K562 (cell line): Measurements from ENCODE around the gene HSPB2. TPM values are rescaled to one million over a fixed set of nuclear protein-coding genes. Genes with fewer than 3 reads are reported as not detected.
A peak's percentile ranks its signal among the peaks of the same experiment; 100 is the strongest.

Experiments
- ELF1 ChIP-seq: fragments of 200-800 bp; sonication (Bioruptor generic); IDR thresholded peaks from 2 replicates; pipeline ENCODE4 v1.6.1; 2016; ENCODE audit warnings: missing genetic modification characterization, missing compliant biosample characterization
- EP300 ChIP-seq: IDR thresholded peaks from 2 replicates; pipeline ENCODE4 v1.6.1; 2012; ENCODE audit warnings: low read length, improper control_type of control experiment
- FOXK2 ChIP-seq, 2 experiments: fragments of 450-650 bp; IDR thresholded peaks in 1 of 2; conservative IDR thresholded peaks in 1 of 2; 2 replicates each; pipeline ENCODE4 v1.6.1; 2016; ENCODE audit warnings: low read depth in 2 of 2, mild to moderate bottlenecking in 1 of 2
- GABPA ChIP-seq: fragments of 200-800 bp; sonication (Bioruptor generic); conservative IDR thresholded peaks from 2 replicates; pipeline ENCODE4 v1.6.1; 2016; ENCODE audit warnings: low read depth, missing genetic modification characterization, missing compliant biosample characterization
- JUND ChIP-seq, 2 experiments: IDR thresholded peaks; 2 replicates in 1 of 2; 3 replicates in 1 of 2; pipeline ENCODE4 v1.6.1; 2011; ENCODE audit warnings: borderline replicate concordance in 2 of 2, low read depth in 2 of 2, low read length in 2 of 2, improper control_type of control experiment in 1 of 2, missing biosample characterization in 1 of 2, missing genetic modification characterization in 1 of 2, missing genetic modification reagents in 1 of 2
- KLF16 ChIP-seq: IDR thresholded peaks from 2 replicates; pipeline ENCODE4 v1.6.1; 2016; ENCODE audit warnings: antibody characterized with exemption
- MTA3 ChIP-seq: fragments of 450-650 bp; formaldehyde crosslinking; IDR thresholded peaks from 2 replicates; pipeline ENCODE4 v1.6.1; 2017; ENCODE audit warnings: mild to moderate bottlenecking, borderline replicate concordance
- NFE2 ChIP-seq: IDR thresholded peaks from 2 replicates; pipeline ENCODE4 v1.6.1; 2014; ENCODE audit warnings: antibody characterized with exemption, low read depth
- NR1H2 ChIP-seq: sonication (generic); formaldehyde crosslinking; IDR thresholded peaks from 2 replicates; pipeline ENCODE4 v1.4.0; 2020; ENCODE audit warnings: mild to moderate bottlenecking, missing genetic modification reagents
- PYGO2 ChIP-seq: fragments of 450-650 bp; IDR thresholded peaks from 2 replicates; pipeline ENCODE4 v1.6.1; 2016; ENCODE audit warnings: mild to moderate bottlenecking, missing genetic modification characterization, moderate library complexity, missing compliant biosample characterization
- RBFOX2 ChIP-seq: fragments of 200-400 bp; formaldehyde crosslinking; IDR thresholded peaks from 2 replicates; pipeline ENCODE4 v1.6.1; 2017; ENCODE audit warnings: low read depth, mild to moderate bottlenecking, low read length, moderate library complexity
- SMARCE1 ChIP-seq: fragments of 450-650 bp; IDR thresholded peaks from 2 replicates; pipeline ENCODE4 v1.7.1; 2016; ENCODE audit warnings: mild to moderate bottlenecking
- TCF7L2 ChIP-seq: fragments of 150-350 bp; IDR thresholded peaks from 2 replicates; pipeline ENCODE4 v1.6.1; 2016; ENCODE audit warnings: low read depth, mild to moderate bottlenecking, low read length, moderate library complexity
- ZBED1 ChIP-seq: IDR thresholded peaks from 2 replicates; pipeline ENCODE4 v1.6.1; 2014
- ZNF133 ChIP-seq: fragments of 250-450 bp; sonication (Bioruptor Pico); IDR thresholded peaks from 2 replicates; pipeline ENCODE4 v1.4.0; 2020; ENCODE audit warnings: mild to moderate bottlenecking
- polyA plus RNA-seq, 8 experiments: library from polyadenylated mRNA; depleted of rRNA in 4 of 8; stranded (reverse) in 5 of 8; unstranded in 3 of 8; fragments of >200 nt; fragmentation: Nextera tagmentation in 2 of 8; fragmentation: Illumina TruSeq in 1 of 8; extraction: Ambion mirVana in 2 of 8; extraction: Trizol in 1 of 8; gene quantifications; 2 replicates each; pipeline versions ENCODE4 v1.2.1 to v1.2.3, GENCODE V29; 2011 to 2014; ENCODE audit warnings: inconsistent platforms in 1 of 8, missing spikeins in 1 of 8
- total RNA-seq, 7 experiments: library from RNA; depleted of rRNA in 6 of 7; stranded (reverse); fragments of >200 nt in 6 of 7; fragmentation: Illumina TruSeq in 2 of 7; extraction: Trizol in 2 of 7; gene quantifications; 2 replicates each; pipeline versions ENCODE4 v1.2.1 to v1.2.3, GENCODE V29; 2011 to 2021; ENCODE audit warnings: low replicate concordance in 1 of 7
- TF ChIP-seq, protein P1 (sequence below): sonication (generic); formaldehyde crosslinking; IDR thresholded peaks from 2 replicates; pipeline ENCODE4 v1.4.0; 2020; ENCODE audit warnings: mild to moderate bottlenecking, missing genetic modification reagents
- TF ChIP-seq, protein P2 (sequence below): fragments of 250-450 bp; sonication (Bioruptor Pico); IDR thresholded peaks from 2 replicates; pipeline ENCODE4 v1.5.0; 2020; ENCODE audit warnings: mild to moderate bottlenecking, borderline replicate concordance
- TF ChIP-seq, protein P3 (sequence below): fragments of 250-450 bp; sonication (Bioruptor Pico); IDR thresholded peaks from 2 replicates; pipeline ENCODE4 v1.4.0; 2020
- TF ChIP-seq, protein P4 (sequence below): fragments of 450-650 bp; formaldehyde crosslinking; IDR thresholded peaks from 2 replicates; pipeline ENCODE4 v1.4.0; 2022; ENCODE audit warnings: mild to moderate bottlenecking, moderate library complexity
- TF ChIP-seq, protein P5 (sequence below): sonication (generic); IDR thresholded peaks from 2 replicates; pipeline ENCODE4 v1.6.1; 2016
- TF ChIP-seq, protein P6 (sequence below): sonication (generic); formaldehyde crosslinking; IDR thresholded peaks from 2 replicates; pipeline ENCODE4 v1.8.0; 2022; ENCODE audit warnings: mild to moderate bottlenecking, missing genetic modification reagents

The HSPB2 gene
- total and polyA plus RNA-seq, 9 of the 15 experiments (the other 6 are each of a cell fraction or from before 2014, with no cell fraction given): 0.06 to 0.35 (median 0.11) TPM; not detected in 5

DNA sequence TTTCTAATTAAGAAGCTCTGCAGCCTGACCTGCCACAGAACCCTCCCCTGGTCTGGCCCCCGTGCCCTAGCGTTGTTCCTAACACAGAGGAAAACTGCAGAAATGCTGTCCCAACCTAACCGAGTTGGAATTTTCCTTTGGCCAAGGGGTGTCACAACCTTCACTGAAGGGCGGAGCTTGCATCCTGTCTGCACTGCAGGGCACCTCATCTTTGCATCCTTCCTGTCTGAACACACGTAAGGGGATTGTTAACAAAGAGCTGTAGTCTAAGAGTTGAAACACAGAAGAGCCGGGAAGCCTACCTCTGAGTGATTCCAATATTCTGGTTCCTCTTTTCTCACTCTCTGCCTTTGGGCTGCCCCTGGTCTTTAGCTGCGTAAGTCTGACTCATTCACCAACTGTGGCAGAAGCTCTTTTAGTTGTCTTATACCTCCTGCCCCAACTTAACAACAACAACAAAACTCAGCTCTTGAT, 26.2 kb downstream of the HSPB2 start (continued):
- peak; percentile 83 for TF ChIP-seq JUND (IDR thresholded peaks at IDR 0.05; ENCODE audit: borderline replicate concordance, low read depth, low read length)
- TF ChIP-seq JUND (tag; IDR thresholded peaks at IDR 0.05; ENCODE audit: borderline replicate concordance, low read depth, low read length): peak; percentile 78; the same call in 2 of the 3 replicates
- 0 out of 4 replicates have a peak, but pooled peaks of 1 of the 2 experiments have one; percentile 44 for TF ChIP-seq FOXK2 (conservative IDR thresholded peaks at IDR 0.05 in 1 of 2, IDR thresholded peaks at IDR 0.05 in 1 of 2; ENCODE audit: low read depth in 2 of 2)
- TF ChIP-seq, protein P1, sequence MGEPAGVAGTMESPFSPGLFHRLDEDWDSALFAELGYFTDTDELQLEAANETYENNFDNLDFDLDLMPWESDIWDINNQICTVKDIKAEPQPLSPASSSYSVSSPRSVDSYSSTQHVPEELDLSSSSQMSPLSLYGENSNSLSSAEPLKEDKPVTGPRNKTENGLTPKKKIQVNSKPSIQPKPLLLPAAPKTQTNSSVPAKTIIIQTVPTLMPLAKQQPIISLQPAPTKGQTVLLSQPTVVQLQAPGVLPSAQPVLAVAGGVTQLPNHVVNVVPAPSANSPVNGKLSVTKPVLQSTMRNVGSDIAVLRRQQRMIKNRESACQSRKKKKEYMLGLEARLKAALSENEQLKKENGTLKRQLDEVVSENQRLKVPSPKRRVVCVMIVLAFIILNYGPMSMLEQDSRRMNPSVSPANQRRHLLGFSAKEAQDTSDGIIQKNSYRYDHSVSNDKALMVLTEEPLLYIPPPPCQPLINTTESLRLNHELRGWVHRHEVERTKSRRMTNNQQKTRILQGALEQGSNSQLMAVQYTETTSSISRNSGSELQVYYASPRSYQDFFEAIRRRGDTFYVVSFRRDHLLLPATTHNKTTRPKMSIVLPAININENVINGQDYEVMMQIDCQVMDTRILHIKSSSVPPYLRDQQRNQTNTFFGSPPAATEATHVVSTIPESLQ (CRISPR knock-in tag): no peak
- no peak for TF ChIP-seq GABPA (tag)
- no peak for TF ChIP-seq TCF7L2
- peak; percentile 87 for TF ChIP-seq SMARCE1
- TF ChIP-seq EP300: no peak
- TF ChIP-seq, protein P2, sequence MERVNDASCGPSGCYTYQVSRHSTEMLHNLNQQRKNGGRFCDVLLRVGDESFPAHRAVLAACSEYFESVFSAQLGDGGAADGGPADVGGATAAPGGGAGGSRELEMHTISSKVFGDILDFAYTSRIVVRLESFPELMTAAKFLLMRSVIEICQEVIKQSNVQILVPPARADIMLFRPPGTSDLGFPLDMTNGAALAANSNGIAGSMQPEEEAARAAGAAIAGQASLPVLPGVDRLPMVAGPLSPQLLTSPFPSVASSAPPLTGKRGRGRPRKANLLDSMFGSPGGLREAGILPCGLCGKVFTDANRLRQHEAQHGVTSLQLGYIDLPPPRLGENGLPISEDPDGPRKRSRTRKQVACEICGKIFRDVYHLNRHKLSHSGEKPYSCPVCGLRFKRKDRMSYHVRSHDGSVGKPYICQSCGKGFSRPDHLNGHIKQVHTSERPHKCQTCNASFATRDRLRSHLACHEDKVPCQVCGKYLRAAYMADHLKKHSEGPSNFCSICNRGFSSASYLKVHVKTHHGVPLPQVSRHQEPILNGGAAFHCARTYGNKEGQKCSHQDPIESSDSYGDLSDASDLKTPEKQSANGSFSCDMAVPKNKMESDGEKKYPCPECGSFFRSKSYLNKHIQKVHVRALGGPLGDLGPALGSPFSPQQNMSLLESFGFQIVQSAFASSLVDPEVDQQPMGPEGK (CRISPR knock-in tag): no peak
- TF ChIP-seq KLF16: no peak
- TF ChIP-seq ZNF133 (CRISPR knock-in tag): no peak
- TF ChIP-seq, protein P3, sequence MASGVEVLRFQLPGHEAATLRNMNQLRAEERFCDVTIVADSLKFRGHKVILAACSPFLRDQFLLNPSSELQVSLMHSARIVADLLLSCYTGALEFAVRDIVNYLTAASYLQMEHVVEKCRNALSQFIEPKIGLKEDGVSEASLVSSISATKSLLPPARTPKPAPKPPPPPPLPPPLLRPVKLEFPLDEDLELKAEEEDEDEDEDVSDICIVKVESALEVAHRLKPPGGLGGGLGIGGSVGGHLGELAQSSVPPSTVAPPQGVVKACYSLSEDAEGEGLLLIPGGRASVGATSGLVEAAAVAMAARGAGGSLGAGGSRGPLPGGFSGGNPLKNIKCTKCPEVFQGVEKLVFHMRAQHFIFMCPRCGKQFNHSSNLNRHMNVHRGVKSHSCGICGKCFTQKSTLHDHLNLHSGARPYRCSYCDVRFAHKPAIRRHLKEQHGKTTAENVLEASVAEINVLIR (CRISPR knock-in tag): no peak
- TF ChIP-seq, protein P4, sequence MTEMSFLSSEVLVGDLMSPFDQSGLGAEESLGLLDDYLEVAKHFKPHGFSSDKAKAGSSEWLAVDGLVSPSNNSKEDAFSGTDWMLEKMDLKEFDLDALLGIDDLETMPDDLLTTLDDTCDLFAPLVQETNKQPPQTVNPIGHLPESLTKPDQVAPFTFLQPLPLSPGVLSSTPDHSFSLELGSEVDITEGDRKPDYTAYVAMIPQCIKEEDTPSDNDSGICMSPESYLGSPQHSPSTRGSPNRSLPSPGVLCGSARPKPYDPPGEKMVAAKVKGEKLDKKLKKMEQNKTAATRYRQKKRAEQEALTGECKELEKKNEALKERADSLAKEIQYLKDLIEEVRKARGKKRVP (CRISPR knock-in tag): no peak
- no peak for TF ChIP-seq RBFOX2
- peak; percentile 49; the same call in 1 of the 2 replicates for TF ChIP-seq NFE2
- TF ChIP-seq PYGO2: no peak
- TF ChIP-seq MTA3: 0 out of 2 replicates have a peak, but pooled peaks have one; percentile 20
- TF ChIP-seq ELF1 (tag): no peak
- TF ChIP-seq, protein P5, sequence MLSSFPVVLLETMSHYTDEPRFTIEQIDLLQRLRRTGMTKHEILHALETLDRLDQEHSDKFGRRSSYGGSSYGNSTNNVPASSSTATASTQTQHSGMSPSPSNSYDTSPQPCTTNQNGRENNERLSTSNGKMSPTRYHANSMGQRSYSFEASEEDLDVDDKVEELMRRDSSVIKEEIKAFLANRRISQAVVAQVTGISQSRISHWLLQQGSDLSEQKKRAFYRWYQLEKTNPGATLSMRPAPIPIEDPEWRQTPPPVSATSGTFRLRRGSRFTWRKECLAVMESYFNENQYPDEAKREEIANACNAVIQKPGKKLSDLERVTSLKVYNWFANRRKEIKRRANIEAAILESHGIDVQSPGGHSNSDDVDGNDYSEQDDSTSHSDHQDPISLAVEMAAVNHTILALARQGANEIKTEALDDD: peak; percentile 48; the same call in 1 of the 2 replicates
- TF ChIP-seq ZBED1: no peak
- TF ChIP-seq NR1H2 (CRISPR knock-in tag): 0 out of 2 replicates have a peak, but pooled peaks have one; percentile 55
- TF ChIP-seq, protein P6, sequence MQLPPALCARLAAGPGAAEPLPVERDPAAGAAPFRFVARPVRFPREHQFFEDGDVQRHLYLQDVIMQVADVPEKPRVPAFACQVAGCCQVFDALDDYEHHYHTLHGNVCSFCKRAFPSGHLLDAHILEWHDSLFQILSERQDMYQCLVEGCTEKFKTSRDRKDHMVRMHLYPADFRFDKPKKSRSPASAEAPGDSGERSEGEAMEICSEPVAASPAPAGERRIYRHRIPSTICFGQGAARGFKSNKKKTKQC (CRISPR knock-in tag): no peak
